Upper lobe of left lung (tissue), 6 donors: ENCODE data around the gene PPP1R1B. TPM values are rescaled to one million over a fixed set of nuclear protein-coding genes. Genes with fewer than 3 reads are reported as not detected.

Experiments used
- ATAC-seq, 2 donors: fragments of 200-7000 bp; cut with Tn5 transposase; one replicate each; pipeline ENCODE4 v1.9.1; 2022; ENCODE audit warnings: mild to moderate bottlenecking in 2 of 2, moderate library complexity in 2 of 2; ENCODE audit not compliant: low FRiP score in 2 of 2
- DNase-seq, 2 donors: peaks; one replicate each; pipeline ENCODE4 v3.0.0-alpha.2; 2019 to 2020
- H3K27ac ChIP-seq, 4 donors: fragments of 200-600 bp; sonication (generic); one replicate each; pipeline ENCODE4 v1.5.1; 2016 to 2019
- H3K27me3 ChIP-seq, 4 donors: fragments of 200-600 bp; sonication (generic); one replicate each; pipeline ENCODE4 v1.5.1; 2017 to 2019
- H3K36me3 ChIP-seq, 4 donors: fragments of 200-600 bp; sonication (generic); one replicate each; pipeline ENCODE4 v1.5.1; 2016 to 2019
- H3K4me1 ChIP-seq, 4 donors: fragments of 200-600 bp; sonication (generic); one replicate each; pipeline ENCODE4 v1.5.1; 2018 to 2019
- H3K4me3 ChIP-seq, 4 donors: fragments of 200-600 bp; sonication (generic); one replicate each; pipeline ENCODE4 v1.5.1; 2017 to 2019; ENCODE audit warnings: mild to moderate bottlenecking in 2 of 4, moderate library complexity in 1 of 4
- H3K9me3 ChIP-seq, 4 donors: fragments of 200-600 bp; sonication (generic); one replicate each; pipeline ENCODE4 v1.5.1; 2018 to 2019
- CTCF ChIP-seq, 6 experiments: fragments of 450-650 bp in 4 of 6; fragments of 200-600 bp in 2 of 6; sonication (generic) in 2 of 6; IDR thresholded peaks; one replicate each; pipeline ENCODE4 v1.5.1; 2016 to 2019; ENCODE audit warnings: antibody characterized with exemption in 6 of 6
- EP300 ChIP-seq, 4 donors: sonication (generic); formaldehyde crosslinking; IDR thresholded peaks; one replicate each; pipeline ENCODE4 v1.5.1; 2017; ENCODE audit warnings: antibody characterized with exemption in 4 of 4, control low read depth in 2 of 4
- POLR2A ChIP-seq, 4 donors: fragments of 450-650 bp; IDR thresholded peaks; one replicate each; pipeline ENCODE4 v1.5.1; 2016 to 2017; ENCODE audit warnings: antibody characterized with exemption in 4 of 4, mild to moderate bottlenecking in 2 of 4
- POLR2AphosphoS5 ChIP-seq, 2 donors: sonication (generic); formaldehyde crosslinking; IDR thresholded peaks; one replicate each; pipeline ENCODE4 v1.5.1; 2017; ENCODE audit warnings: antibody characterized with exemption in 2 of 2
- WGBS, 2 donors: methylation state at CpG; one replicate each; pipeline ENCODE4 v1.1.5; 2017 to 2018; 5-methylcytosine and 5-hydroxymethylcytosine counted together
- total RNA-seq, 6 donors: library from RNA; depleted of rRNA in 4 of 6; stranded (reverse); fragments of >200 nt in 4 of 6; gene quantifications; one replicate each; pipeline versions ENCODE4 v1.1.0 to v1.2.1, GENCODE V29; 2016 to 2021
- donor health status: DM: no; HTN: no; CAD: no; lungs with moderate emphysema.
- donor health status: DM: no; HTN: yes; CAD: no; lungs with severe emphysema.

The PPP1R1B gene
- total RNA-seq, 6 donors from 2014 or later: 10.9 to 22.4 (median 13.8) TPM

- no peak for ATAC-seq
- peaks cover 5 to 30% (median 21%) of the 10 kb centered on the region in 4 donors for H3K36me3 ChIP-seq
- H3K9me3 ChIP-seq: no peaks in the 10 kb centered on the region
- H3K27ac ChIP-seq: peak within 1 kb of the TSS; percentile 67 to 91 (median 88)
- H3K4me1 ChIP-seq: peaks cover 88 to 92% (median 89%) of the 10 kb centered on the region in 4 donors
- 55 to 57% methylated on average over 10 to 15 of the region's 15 CpGs for WGBS, 2 donors
- no peak for DNase-seq
- H3K4me3 ChIP-seq: no peak within 1 kb of the TSS
- TF ChIP-seq POLR2AphosphoS5 (IDR thresholded peaks at IDR 0.05) (no peak), POLR2A (IDR thresholded peaks at IDR 0.05) (no peak), EP300 (IDR thresholded peaks at IDR 0.05) (no peak), CTCF (IDR thresholded peaks at IDR 0.05) (no peak)
- H3K27me3 ChIP-seq: peaks cover 0 to 24% (median 11%) of the 10 kb centered on the region in 4 donors
These were observed 38.1 kb downstream of the PPP1R1B start, which contains the start of gene TCAP for GRCh38 chr17:39664581-39665561. TSS of gene TCAP (plus strand) at chr17:39665349. CDS start at chr17:39665360, 11 bp downstream.

GRCh38 chr17:39665642-39666224 is 39.0 kb downstream of the PPP1R1B start:
- DNase-seq (peak in 1 of 2 donors; percentile 72), ATAC-seq (no peak)
- peak overlapping the region; percentile 67 to 91 (median 88) for H3K27ac ChIP-seq
- TF ChIP-seq POLR2AphosphoS5 (IDR thresholded peaks at IDR 0.05) (peak in 1 of 2 donors; percentile 29), POLR2A (IDR thresholded peaks at IDR 0.05) (no peak), CTCF (IDR thresholded peaks at IDR 0.05) (peak in 2 of 6 experiments; percentile 6 to 17)
- H3K36me3 ChIP-seq: peaks cover under 1 to 21% (median 14%) of the 10 kb centered on the region in 4 donors
- WGBS, 2 donors: 61 to 93% methylated on average over 5 to 10 of the region's 17 CpGs
- no peaks in the 10 kb centered on the region for H3K9me3 ChIP-seq
- H3K4me3 ChIP-seq: no peak overlapping the region
- H3K4me1 ChIP-seq: peaks cover 80 to 83% (median 81%) of the 10 kb centered on the region in 4 donors
- H3K27me3 ChIP-seq: peaks cover 0 to 26% (median 11%) of the 10 kb centered on the region in 4 donors

GRCh38 chr17:39666231-39666600 is 39.5 kb downstream of the PPP1R1B start:
- 44 to 62% methylated on average over 2 of the region's 2 CpGs for WGBS, 2 donors
- DNase-seq (no peak), ATAC-seq (no peak)

More at GRCh38 chr17:39666231-39666600, 39.5 kb downstream of the PPP1R1B start:
- peaks cover 77 to 78% (median 77%) of the 10 kb centered on the region in 4 donors for H3K4me1 ChIP-seq
- no peaks in the 10 kb centered on the region for H3K9me3 ChIP-seq
- H3K27ac ChIP-seq: peak overlapping the region; percentile 67 to 91 (median 88)
- H3K27me3 ChIP-seq: peaks cover 0 to 26% (median 11%) of the 10 kb centered on the region in 4 donors
- peaks cover 0 to 17% (median 11%) of the 10 kb centered on the region in 4 donors for H3K36me3 ChIP-seq
- TF ChIP-seq CTCF (IDR thresholded peaks at IDR 0.05): no peak
- TF ChIP-seq POLR2A (IDR thresholded peaks at IDR 0.05): no peak
- no peak for TF ChIP-seq POLR2AphosphoS5 (IDR thresholded peaks at IDR 0.05)
- TF ChIP-seq EP300 (IDR thresholded peaks at IDR 0.05): no peak
- no peak overlapping the region for H3K4me3 ChIP-seq
